Kasumi-1 (cell line): ENCODE measurements around the gene NCKAP1.
"Not testable (repeated sequence)": the region's sequence is repeated elsewhere in the genome, so short reads cannot be mapped to it uniquely, and the experiment has no call there.

Experiments used
- DNase-seq, 2 experiments: peaks; one replicate each; lab custom pipeline; 2025; lab: John Stamatoyannopoulos, UW

Gene NCKAP1

GRCh38 chr2:183035954-183036669, 2.1 kb downstream of the NCKAP1 start:
- peak; percentile 79 to 86 for DNase-seq

DNA sequence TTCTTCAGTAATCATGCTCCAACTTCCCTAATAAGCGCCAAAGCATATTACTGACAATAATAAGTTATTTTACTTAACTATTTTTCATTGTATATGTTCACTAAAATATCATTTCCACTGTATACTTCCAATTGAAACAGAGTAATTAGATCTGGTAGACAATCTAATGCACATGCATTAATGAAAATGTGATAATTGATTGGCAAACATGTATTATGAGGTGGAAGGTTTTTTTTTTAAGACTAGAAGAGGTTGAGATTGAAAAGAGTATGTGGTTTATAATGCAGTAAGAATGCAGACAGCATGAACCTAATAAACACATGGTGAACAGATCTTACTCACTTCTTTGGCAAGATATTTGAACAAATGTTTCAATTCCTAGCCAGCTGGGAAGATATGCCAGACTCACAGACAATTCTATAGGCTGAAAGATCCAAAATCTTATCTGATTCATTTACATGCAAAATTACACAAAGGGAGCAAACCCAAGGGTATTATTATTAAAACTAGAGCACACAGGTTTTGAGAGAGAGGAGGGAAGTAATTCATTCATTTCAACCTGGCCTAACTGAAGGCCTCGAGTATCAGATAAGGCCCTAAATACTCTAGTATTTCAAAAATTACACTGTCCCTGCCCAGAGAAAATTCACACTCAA, 2.8 kb downstream of the NCKAP1 start:
- DNase-seq = no peak

- DNase-seq = no peak
These were observed 3.5 kb downstream of the NCKAP1 start for GRCh38 chr2:183034806-183035205.

DNA sequence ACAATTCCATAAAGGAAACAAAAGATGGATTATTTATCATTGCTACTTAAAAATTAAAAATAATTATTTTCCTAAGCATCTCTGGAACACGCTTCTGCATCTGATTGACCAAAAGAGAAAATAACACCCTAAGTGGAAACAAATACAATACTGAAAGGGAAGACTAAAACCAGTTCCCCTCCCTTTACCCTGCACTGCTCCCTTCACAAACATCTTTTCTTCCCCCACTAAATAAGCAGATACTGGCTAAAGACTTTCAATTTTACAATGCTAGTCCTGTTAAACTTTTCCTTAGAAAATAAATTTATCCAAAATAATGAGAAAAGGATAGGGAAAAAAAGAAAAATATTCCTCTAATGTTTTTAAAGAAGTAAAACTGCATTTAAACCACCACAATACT, 4.3 kb downstream of the NCKAP1 start:
- no peak for DNase-seq

DNA sequence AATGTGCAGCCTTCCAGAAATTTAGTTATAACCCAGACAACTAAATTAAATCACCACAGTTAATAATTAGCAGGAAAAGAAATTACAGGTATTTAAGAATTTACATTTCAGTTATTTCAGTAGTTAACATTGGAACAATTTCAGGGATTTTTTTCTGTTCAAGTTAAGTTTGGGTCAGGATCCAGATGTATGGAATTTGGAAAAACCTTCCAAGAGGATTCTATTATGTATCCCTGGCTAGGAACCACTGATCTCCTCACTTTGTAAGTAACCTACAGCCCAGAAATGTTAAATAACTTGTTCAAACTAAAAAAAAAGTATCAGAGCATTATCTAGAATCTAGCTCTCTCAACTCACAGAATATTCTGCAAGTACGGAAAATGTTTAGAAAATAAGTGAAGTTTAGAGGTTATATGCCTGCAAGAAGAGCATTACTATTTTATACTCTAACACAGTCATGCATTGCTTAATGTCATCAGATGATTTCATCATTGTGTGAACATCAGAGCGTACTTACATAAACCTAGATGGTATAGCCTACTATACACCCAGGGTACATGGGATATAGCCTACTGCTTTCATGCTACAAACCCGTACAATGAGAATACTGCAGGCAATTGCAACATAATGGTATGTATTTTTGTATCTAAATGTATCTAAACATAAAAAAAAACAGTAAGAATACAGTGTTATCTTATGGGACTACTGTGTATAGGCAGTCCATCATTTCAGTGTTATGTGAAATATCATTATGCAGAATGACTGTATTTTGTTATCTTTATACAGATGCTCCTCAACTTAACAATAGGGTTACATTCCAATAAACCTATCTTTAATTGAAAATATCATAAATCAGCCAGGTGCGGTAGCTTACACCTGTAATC, 6.1 kb downstream of the NCKAP1 start:
- DNase-seq = no peak

DNA sequence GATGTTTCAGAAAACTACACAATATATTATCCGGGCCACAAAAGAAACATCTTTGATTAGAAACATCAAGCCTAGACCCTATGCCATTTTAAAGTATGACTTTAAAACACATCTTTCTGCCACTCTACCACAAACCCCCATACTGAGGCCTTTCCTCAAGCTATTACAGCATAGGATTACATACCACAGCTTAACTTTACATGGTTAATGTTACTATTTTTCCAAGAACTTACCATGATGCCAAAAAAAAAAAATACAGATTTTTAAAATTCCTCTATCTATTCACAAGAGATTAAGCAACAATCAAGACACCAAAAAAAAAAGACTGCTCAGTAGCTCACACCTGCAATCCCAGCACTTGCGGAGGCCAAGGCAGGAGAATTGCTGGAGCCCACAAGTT, 9.0 kb downstream of the NCKAP1 start:
- no peak for DNase-seq

DNA sequence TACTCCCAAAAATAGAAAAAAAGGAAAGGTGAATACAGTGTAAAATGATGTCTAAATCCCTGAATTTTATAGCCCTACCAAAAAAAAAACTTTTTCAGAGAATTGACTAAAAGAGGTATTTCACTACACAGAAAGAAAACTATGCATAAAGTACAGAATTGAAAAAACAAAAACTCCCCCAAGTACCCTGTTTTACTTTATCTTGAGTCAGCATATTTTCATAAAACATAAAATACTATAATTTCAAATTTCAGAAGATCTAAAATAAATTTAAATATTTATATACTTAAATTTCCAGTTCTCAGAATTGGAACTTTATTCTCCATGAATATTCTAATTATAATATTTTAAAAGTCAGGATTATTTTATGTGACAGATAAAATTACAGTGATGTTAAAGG, 10.1 kb downstream of the NCKAP1 start:
- no peak for DNase-seq

- DNase-seq = no peak
These were observed 10.8 kb downstream of the NCKAP1 start for GRCh38 chr2:183027443-183027842.

GRCh38 chr2:183026424-183026823, 11.8 kb downstream of the NCKAP1 start:
- DNase-seq = no peak

DNA sequence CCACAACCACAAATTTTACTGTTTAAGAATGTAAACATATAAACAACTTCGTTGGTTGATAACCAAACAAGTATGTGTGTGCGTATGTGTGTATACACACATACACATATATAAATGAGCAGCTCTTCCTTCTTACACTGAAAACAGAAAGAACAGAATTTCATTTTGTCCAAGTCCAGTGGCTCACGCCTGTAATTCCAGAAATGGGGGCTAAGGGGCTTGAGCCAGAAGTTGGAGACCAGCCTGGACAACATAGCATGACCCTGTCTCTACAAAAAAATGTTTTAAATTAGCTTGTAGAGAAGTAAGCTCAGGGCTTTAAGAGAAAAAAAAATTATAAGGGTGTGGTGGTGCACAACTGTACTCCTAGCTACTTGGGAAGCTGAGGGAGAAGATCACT, 12.3 kb downstream of the NCKAP1 start:
- DNase-seq = no peak

GRCh38 chr2:183024339-183025095, 13.7 kb downstream of the NCKAP1 start:
- no peak for DNase-seq

GRCh38 chr2:183022711-183023110, 15.5 kb downstream of the NCKAP1 start:
- no peak for DNase-seq

DNA sequence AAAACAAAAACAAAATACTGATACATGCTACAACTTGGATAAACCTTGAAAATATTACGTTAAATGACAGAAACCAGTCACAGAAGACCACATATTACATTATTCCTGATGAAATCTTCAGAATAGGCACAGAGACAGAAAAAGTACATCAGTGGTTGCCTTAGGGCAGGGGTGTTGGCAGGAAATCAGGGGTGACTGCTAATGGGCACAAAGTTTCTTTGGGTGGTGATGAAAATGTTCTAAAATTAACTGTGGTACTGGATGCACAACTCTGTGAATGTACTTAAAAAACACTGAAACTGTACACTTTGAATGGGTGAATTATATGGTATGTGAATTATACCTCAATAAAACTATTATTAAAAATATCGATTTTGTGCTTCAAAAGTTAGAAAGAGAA, 16.6 kb downstream of the NCKAP1 start:
- no peak for DNase-seq

DNA sequence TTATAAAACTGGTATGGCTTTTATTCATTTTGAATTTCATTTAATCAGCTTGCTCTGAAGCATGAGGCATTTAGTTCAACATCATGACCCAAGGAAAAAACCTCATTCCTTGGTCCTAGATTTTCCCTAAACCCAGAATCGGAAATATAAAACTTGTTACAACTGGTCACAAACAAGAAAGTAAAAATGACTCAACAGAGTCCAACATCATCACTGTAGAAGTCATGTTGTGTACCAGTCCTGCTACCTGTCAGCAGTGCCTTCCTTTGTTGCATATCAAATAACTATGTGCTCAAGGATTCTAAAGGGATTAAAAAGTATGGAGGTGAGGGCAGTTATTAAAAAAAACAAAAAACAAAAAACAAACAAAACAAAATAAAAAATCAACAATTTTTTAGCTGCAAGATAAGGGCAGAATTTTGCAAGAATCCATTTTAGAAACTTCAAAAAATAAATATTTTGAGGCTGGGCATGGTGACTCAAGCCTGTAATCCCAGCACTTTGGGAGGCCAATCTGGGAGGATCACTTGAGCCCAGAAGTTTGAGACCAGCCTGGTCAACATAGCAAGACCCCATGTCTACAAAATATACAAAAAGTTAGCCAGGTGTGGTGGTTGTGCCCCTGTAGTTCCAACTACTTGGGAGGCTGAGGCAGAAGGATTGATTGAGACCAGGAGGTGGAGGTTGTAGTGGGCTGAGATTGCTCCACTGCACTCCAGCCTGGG, 18.4 kb downstream of the NCKAP1 start:
- DNase-seq = no peak

DNA sequence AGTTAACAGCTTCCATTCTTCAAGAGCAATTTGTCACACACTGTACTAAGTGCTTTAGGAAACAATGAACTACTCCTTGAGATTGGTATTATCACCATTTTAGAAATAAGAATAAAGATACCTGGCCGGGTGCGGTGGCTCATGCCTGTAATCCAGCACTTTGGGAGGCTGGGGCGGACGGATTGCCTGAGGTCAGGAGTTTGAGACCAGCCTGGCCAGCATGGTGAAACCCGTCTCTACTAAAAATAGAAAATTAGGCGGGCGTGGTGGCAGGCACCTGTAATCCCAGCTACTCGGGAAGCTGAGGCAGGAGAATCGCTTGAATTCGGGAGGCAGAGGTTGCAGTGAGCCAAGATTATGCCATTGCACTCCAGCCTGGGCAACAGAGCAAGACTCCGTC, 20.4 kb downstream of the NCKAP1 start:
- DNase-seq = not testable (repeated sequence)

DNA sequence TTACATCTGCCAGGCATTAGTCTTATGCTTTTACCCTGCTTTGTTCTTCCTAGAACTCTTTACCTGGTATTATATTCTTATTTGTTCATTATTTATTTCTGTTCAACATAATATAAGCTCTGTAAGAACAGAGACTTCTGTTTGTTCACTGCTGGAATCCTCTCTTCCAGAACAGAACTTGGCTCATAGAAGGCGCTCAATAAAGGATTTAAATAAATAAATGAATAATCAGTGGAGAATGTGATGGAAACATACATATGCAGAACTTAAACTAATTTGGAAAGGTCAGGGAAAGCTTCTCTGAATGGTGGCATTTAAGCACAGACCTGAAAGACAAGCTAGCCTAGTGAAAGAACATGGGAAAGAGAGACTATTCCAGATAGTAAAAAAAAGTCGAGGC, 24.3 kb downstream of the NCKAP1 start:
- no peak for DNase-seq

DNA sequence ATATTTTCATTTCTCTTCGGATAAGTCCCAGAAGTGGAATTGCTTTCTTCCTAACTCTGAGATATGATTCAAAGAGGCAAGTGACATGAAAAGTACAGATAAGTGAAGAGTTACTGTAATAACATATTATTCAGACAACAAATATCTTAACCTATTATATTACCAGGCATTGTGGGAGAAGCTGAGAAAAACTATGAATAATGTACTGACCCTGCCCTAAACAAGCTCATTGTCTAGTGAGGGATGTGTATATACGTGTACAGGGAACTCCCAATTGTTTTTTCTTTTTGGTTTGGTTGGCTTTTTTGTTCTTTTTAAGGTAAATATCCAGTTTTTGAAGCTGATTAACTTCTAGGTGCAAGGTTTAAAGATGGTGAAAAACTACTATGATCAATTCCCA, 26.5 kb downstream of the NCKAP1 start:
- no peak for DNase-seq

DNA sequence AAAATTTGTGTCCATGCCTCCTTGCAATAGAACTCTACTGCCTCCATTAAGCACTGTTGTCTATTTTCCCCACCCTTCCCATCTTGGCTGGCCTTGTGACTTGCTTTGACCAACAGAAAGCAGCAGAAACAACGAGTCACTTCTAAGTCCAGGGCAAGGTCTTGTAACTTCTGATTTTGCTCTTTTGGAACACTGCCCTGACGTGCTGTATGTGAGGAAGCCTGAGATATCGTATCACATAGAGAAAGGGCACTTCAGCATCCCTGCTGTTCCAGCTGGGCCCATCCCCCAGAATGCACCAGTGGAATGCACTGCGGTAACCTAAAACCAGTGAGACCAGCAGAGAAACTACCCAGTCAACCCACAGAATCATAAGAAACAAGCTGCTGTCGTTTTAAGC, 28.1 kb downstream of the NCKAP1 start:
- no peak for DNase-seq

GRCh38 chr2:183009249-183009899, 28.9 kb downstream of the NCKAP1 start:
- no peak for DNase-seq

DNA sequence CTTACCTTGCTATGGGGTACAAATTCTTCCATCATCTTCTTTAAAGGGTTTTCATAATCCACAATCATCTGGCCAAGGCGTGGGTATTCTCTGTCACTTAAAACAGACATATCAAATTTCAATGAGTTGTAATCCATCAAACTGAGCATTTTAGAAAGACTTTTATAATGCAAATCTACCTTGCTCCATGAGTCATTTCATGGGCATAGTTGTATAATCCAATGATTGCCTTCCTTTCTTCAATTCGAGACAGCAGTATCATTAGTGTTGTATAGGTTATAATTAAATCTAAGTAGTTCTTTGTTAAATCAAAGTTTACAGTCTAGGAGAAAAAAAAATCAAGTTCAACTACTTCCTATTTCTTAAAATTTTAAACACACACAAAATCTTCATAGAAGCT, 36.3 kb downstream of the NCKAP1 start:
- no peak for DNase-seq

DNA sequence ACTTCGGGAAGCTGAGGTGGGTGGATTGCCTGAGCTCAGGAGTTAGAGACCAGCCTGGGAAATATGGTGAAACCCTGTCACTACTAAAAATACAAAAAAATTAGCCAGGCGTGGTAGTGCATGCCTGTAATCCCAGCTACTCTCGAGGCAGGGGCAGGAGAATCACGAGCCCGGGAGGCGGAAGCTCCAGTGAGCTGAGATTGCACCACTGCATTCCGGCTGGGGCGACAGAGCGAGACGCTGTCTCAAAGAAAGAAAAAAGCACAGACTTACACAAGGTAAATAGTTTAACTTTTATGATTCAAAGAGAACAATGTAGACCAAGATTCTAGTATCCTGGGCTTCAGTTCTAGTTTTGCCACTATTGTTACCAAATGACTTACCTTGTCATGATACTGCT, 37.4 kb downstream of the NCKAP1 start:
- DNase-seq = no peak
